Heart left ventricle (tissue), 13 donors: ENCODE results near the gene SEC22A.

Experiments used
- CTCF ChIP-seq, 12 donors: fragments of 200-600 bp; sonication (generic) in 4 of 12; IDR thresholded peaks; one replicate each; pipeline versions ENCODE4 v1.5.0 to v1.8.0; 2018 to 2022; ENCODE audit warnings: antibody characterized with exemption in 12 of 12, mild to moderate bottlenecking in 5 of 12
- POLR2A ChIP-seq, 2 donors: fragments of 450-650 bp; IDR thresholded peaks; one replicate each; pipeline ENCODE4 v1.6.1; 2017; ENCODE audit warnings: antibody characterized with exemption in 2 of 2, mild to moderate bottlenecking in 2 of 2, moderate library complexity in 2 of 2
- donor health status: ischemic (EF 13 %, LVEDD 7.1; RV severe dilation, severe dysfunction).
- donor health status: DM: no; HTN: yes; CAD: no.
- donor health status: DM: no; HTN: no; CAD: no.
- donor health status: ischemic (EF 25% LVEDD 6.9; RV normal size, moderate dysfunction).
- donor health status: ischemic (EF 25% LVEDD 5.7; RV mildly dilated, moderate dysfunction).
- donor health status: ischemic (EF 35%, LVEDD 5.7; RV mildly dilated, moderate dysfunction).
- donor health status: nonischemic (EF 11% LVEDD 7.7; RV severe dilation, severe dysfunction).
- donor health status: DM: yes; HTN: yes; CAD: no.
- donor health status: PGD.
- donor health status: ischemic (EF 29% LVEDD 5.4; RV normal size, mild dysfunction).
- donor health status: nonischemic (EF 23%, LVEDD 6.1; RV moderate dilation, normal function).

- TF ChIP-seq CTCF (IDR thresholded peaks at IDR 0.05), result no peak
- TF ChIP-seq POLR2A (IDR thresholded peaks at IDR 0.05), result no peak
These were observed 17.2 kb downstream of the SEC22A start for GRCh38 chr3:123218990-123219389.
